Measurements from ENCODE around the gene C1orf105. TPM values are rescaled to one million over a fixed set of nuclear protein-coding genes. Genes with fewer than 3 reads are reported as not detected.

The C1orf105 gene
- polyA plus RNA-seq, 4 donors, result 0.20 TPM; not detected in 3

- DNase-seq (ENCODE audit: low read depth in 4 of 4, low spot score in 3 of 4), result no peak
Measured at GRCh38 chr1:172453153-172453545, 32.7 kb downstream of the C1orf105 start.

- DNase-seq (ENCODE audit: low read depth in 4 of 4, low spot score in 3 of 4), result no peak
Measured at GRCh38 chr1:172453607-172454006, 33.1 kb downstream of the C1orf105 start.

GRCh38 chr1:172455451-172455850 is 35.0 kb downstream of the C1orf105 start:
- DNase-seq (ENCODE audit: low read depth in 4 of 4, low spot score in 3 of 4), result no peak

GRCh38 chr1:172456344-172456769 is 35.9 kb downstream of the C1orf105 start:
- DNase-seq (ENCODE audit: low read depth in 4 of 4, low spot score in 3 of 4), result no peak

- DNase-seq (ENCODE audit: low read depth in 4 of 4, low spot score in 3 of 4), result no peak
Measured at GRCh38 chr1:172457479-172458130, 37.1 kb downstream of the C1orf105 start.

GRCh38 chr1:172460177-172460576 is 39.7 kb downstream of the C1orf105 start:
- no peak for DNase-seq (ENCODE audit: low read depth in 4 of 4, low spot score in 3 of 4)

GRCh38 chr1:172460887-172461315 is 40.4 kb downstream of the C1orf105 start:
- DNase-seq (ENCODE audit: low read depth in 4 of 4, low spot score in 3 of 4), result no peak

- no peak for DNase-seq (ENCODE audit: low read depth in 4 of 4, low spot score in 3 of 4)
Measured at GRCh38 chr1:172465617-172466016, 45.1 kb downstream of the C1orf105 start.

GRCh38 chr1:172466795-172467407 is 46.4 kb downstream of the C1orf105 start:
- DNase-seq (ENCODE audit: low read depth in 4 of 4, low spot score in 3 of 4), result no peak

GRCh38 chr1:172467446-172467845 is 47.0 kb downstream of the C1orf105 start:
- no peak for DNase-seq (ENCODE audit: low read depth in 4 of 4, low spot score in 3 of 4)

GRCh38 chr1:172468296-172468695 is 47.8 kb downstream of the C1orf105 start:
- no peak for DNase-seq (ENCODE audit: low read depth in 4 of 4, low spot score in 3 of 4)

GRCh38 chr1:172469717-172470116 is 49.2 kb downstream of the C1orf105 start:
- DNase-seq (ENCODE audit: low read depth in 4 of 4, low spot score in 3 of 4), result no peak

GRCh38 chr1:172470149-172470548 is 49.7 kb downstream of the C1orf105 start:
- DNase-seq (ENCODE audit: low read depth in 4 of 4, low spot score in 3 of 4), result no peak

- DNase-seq (ENCODE audit: low read depth in 4 of 4, low spot score in 3 of 4), result no peak
Measured at GRCh38 chr1:172471666-172472065, 51.2 kb downstream of the C1orf105 start.

GRCh38 chr1:172472495-172472894 is 52.0 kb downstream of the C1orf105 start:
- DNase-seq (ENCODE audit: low read depth in 4 of 4, low spot score in 3 of 4), result no peak

- no peak for DNase-seq (ENCODE audit: low read depth in 4 of 4, low spot score in 3 of 4)
Measured at GRCh38 chr1:172473302-172473701, 52.8 kb downstream of the C1orf105 start.

- DNase-seq (ENCODE audit: low read depth in 4 of 4, low spot score in 3 of 4), result no peak
Measured at GRCh38 chr1:172473842-172474241, 53.4 kb downstream of the C1orf105 start.

GRCh38 chr1:172476218-172476811 is 55.8 kb downstream of the C1orf105 start:
- no peak for DNase-seq (ENCODE audit: low read depth in 4 of 4, low spot score in 3 of 4)

- DNase-seq (ENCODE audit: low read depth in 4 of 4, low spot score in 3 of 4), result no peak
Measured at GRCh38 chr1:172477216-172477615, 56.7 kb downstream of the C1orf105 start.

GRCh38 chr1:172477741-172478140 is 57.3 kb downstream of the C1orf105 start:
- DNase-seq (ENCODE audit: low read depth in 4 of 4, low spot score in 3 of 4), result no peak

GRCh38 chr1:172478485-172478884 is 58.0 kb downstream of the C1orf105 start:
- no peak for DNase-seq (ENCODE audit: low read depth in 4 of 4, low spot score in 3 of 4)

- DNase-seq (ENCODE audit: low read depth in 4 of 4, low spot score in 3 of 4), result no peak
Measured at GRCh38 chr1:172480431-172480830, 59.9 kb downstream of the C1orf105 start.

Data from right renal pelvis (tissue), 4 donors.